ENCODE data around the gene NUP107. TPM values are rescaled to one million over a fixed set of nuclear protein-coding genes. Genes with fewer than 3 reads are reported as not detected.

The NUP107 gene
- total and polyA plus RNA-seq, 8 donors, result 28.3 to 79.4 (median 77.4) TPM

- intact Hi-C loops (cut with DNase I), result no loop called here
- H3K36me3 ChIP-seq, result peaks cover 0 to 66% of the 10 kb centered on the region in 2 donors
- H3K9me3 ChIP-seq, result no peaks in the 10 kb centered on the region
- H3K27me3 ChIP-seq, result no peaks in the 10 kb centered on the region
- DNase-seq, result no peak
- TF ChIP-seq, protein P1, sequence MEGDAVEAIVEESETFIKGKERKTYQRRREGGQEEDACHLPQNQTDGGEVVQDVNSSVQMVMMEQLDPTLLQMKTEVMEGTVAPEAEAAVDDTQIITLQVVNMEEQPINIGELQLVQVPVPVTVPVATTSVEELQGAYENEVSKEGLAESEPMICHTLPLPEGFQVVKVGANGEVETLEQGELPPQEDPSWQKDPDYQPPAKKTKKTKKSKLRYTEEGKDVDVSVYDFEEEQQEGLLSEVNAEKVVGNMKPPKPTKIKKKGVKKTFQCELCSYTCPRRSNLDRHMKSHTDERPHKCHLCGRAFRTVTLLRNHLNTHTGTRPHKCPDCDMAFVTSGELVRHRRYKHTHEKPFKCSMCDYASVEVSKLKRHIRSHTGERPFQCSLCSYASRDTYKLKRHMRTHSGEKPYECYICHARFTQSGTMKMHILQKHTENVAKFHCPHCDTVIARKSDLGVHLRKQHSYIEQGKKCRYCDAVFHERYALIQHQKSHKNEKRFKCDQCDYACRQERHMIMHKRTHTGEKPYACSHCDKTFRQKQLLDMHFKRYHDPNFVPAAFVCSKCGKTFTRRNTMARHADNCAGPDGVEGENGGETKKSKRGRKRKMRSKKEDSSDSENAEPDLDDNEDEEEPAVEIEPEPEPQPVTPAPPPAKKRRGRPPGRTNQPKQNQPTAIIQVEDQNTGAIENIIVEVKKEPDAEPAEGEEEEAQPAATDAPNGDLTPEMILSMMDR (IDR thresholded peaks at IDR 0.05), result no peak
- no peak overlapping the region for H3K4me3 ChIP-seq
- H3K4me1 ChIP-seq, result no peaks in the 10 kb centered on the region
- no peak for ATAC-seq
- H3K27ac ChIP-seq, result no peak overlapping the region
Observed at GRCh38 chr12:68762691-68763090, 75.9 kb downstream of the NUP107 start.

DNA sequence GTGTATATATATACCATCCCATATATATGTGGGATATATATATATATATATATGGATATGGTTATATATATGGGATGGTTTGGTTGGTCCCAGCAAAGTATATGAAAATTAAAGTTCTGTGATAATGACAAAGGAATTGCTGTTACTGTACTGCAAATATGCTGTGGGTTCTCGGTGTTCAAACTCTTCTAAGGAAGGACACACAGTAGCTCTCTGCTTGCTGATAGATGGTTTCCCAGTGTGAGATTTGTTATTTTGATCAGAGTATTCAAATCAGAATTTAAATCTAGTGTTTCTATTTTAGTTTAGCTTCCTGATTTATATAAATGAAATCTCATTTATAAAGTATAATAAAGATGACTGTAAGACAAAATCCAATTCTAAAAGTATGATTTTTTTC is 78.9 kb downstream of the NUP107 start:
- H3K4me3 ChIP-seq, result no peak overlapping the region
- DNase-seq (no peak), ATAC-seq (no peak)
- H3K27ac ChIP-seq, result no peak overlapping the region
- H3K9me3 ChIP-seq, result no peaks in the 10 kb centered on the region
- intact Hi-C loops (cut with DNase I), result no loop called here
- peaks cover 0 to 52% of the 10 kb centered on the region in 2 donors for H3K36me3 ChIP-seq
- no peaks in the 10 kb centered on the region for H3K27me3 ChIP-seq
- TF ChIP-seq, protein P1 (IDR thresholded peaks at IDR 0.05), result no peak
- no peaks in the 10 kb centered on the region for H3K4me1 ChIP-seq

DNA sequence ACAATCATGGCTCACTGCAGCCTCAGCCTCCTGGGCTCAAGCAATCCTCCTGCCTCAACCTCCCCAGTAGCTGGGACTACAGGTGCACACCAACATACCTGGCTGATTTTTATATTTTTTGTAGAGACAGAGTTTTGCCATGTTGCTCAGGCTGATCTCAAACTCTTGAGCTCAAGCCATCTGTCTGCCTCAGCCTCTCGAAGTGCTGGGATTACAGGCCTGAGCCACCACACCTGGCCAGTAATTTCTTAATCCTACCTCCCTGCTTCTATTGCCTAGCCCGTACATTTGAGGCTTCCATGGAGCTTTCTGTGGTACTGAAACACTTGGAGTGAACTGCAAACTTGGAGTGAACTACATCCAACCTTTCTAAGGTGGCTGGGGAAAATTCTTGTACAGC is 79.9 kb downstream of the NUP107 start:
- intact Hi-C loops (cut with DNase I), result no loop called here
- DNase-seq, result no peak
- H3K27me3 ChIP-seq, result no peaks in the 10 kb centered on the region
- no peak overlapping the region for H3K27ac ChIP-seq
- no peak for ATAC-seq
- H3K9me3 ChIP-seq, result no peaks in the 10 kb centered on the region
- TF ChIP-seq, protein P1 (IDR thresholded peaks at IDR 0.05), result no peak
- peaks cover 0 to 45% of the 10 kb centered on the region in 2 donors for H3K36me3 ChIP-seq
- H3K4me1 ChIP-seq, result no peaks in the 10 kb centered on the region
- no peak overlapping the region for H3K4me3 ChIP-seq

DNA sequence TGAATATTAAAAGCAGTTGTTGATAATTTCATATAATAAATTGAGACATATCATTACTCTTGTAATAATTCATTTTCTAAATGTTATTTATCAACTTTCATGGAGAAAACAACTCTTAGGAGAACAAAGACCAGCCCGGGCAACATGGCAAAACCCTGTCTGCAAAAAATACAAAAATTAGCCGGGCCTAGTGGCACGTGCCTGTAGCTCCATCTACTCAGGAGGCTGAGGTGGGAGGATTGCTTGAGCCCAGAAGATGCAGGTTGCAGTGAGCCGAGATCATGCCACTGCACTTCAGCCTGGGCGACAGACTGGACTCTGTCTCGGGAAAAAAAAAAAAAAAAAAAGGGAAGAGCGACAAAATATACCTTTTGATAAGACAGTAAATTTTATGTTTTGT is 80.4 kb downstream of the NUP107 start:
- TF ChIP-seq, protein P1 (IDR thresholded peaks at IDR 0.05), result no peak
- H3K4me1 ChIP-seq, result no peaks in the 10 kb centered on the region
- peaks cover 0 to 39% of the 10 kb centered on the region in 2 donors for H3K36me3 ChIP-seq
- DNase-seq (no peak), ATAC-seq (no peak)
- H3K9me3 ChIP-seq, result no peaks in the 10 kb centered on the region
- intact Hi-C loops (cut with DNase I), result no loop called here
- H3K4me3 ChIP-seq, result no peak overlapping the region
- H3K27ac ChIP-seq, result no peak overlapping the region
- no peaks in the 10 kb centered on the region for H3K27me3 ChIP-seq

GRCh38 chr12:68768431-68768939 is 81.7 kb downstream of the NUP107 start:
- TF ChIP-seq, protein P1 (IDR thresholded peaks at IDR 0.05), result no peak
- Histone ChIP-seq H3K36me3 (peaks cover 0 to 30% of the 10 kb centered on the region in 2 donors), H3K27me3 (no peaks in the 10 kb centered on the region), H3K9me3 (no peaks in the 10 kb centered on the region), H3K4me3 (no peak overlapping the region), H3K4me1 (peaks cover 0 to 6% of the 10 kb centered on the region in 2 donors), H3K27ac (no peak overlapping the region)
- ATAC-seq (no peak), DNase-seq (no peak)
- intact Hi-C loops (cut with DNase I), result no loop called here

All from left lung (tissue), 10 donors.